HepG2 (cell line): Measurements from ENCODE around the gene MEX3D. TPM values are rescaled to one million over a fixed set of nuclear protein-coding genes. Genes with fewer than 3 reads are reported as not detected.

Source experiments
- ATAC-seq: fragments of 200-7000 bp; cut with Tn5 transposase; 3 replicates; pipeline ENCODE4 v1.9.1; 2020; ENCODE audit warnings: mild to moderate bottlenecking, moderate library complexity
- BruUV-seq: library from RNA; stranded (reverse); fragments of 400-500 nt; replicated peaks from 2 replicates; lab custom pipeline; 2021; lab: Mats Ljungman, UMichigan
- CTCF ChIA-PET: fragments of 300-600 bp; formaldehyde crosslinking; extraction: SDS; loops from one replicate; lab custom pipeline; 2021; ENCODE audit warnings: low total read pairs, inconsistent platforms, low intra/inter-chr PET ratio; lab: Yijun Ruan, JAX
- POLR2A ChIA-PET: fragments of 350-600 bp; sonication (Branson Sonifier 250); formaldehyde crosslinking; loops from one replicate; lab custom pipeline; 2020; ENCODE audit warnings: antibody characterized with exemption, inconsistent platforms; lab: Yijun Ruan, JAX
- DNase-seq: peaks from one replicate; pipeline ENCODE4 v3.0.0-alpha.2; 2015; ENCODE audit warnings: low spot score
- FAIRE-seq: peaks from 3 replicates; lab custom pipeline; 2011; peaks lifted over from hg19 to GRCh38; lab: Jason Lieb, UNC
- H2AFZ ChIP-seq: one replicate; pipeline ENCODE4 v1.6.1; 2011; ENCODE audit warnings: low read length, inconsistent platforms
- H3K27ac ChIP-seq: fragments of 300-600 bp; 3 replicates; pipeline ENCODE4 v1.8.0; 2011; ENCODE audit warnings: mixed run types, mild to moderate bottlenecking, mixed read lengths, low read length, inconsistent platforms; ENCODE audit not compliant: insufficient read depth; ENCODE audit errors: extremely low read length
- H3K27me3 ChIP-seq, 2 experiments: fragments of 200-600 bp in 1 of 2; 2 replicates in 1 of 2; 3 replicates in 1 of 2; pipeline versions ENCODE4 v1.6.0 to v1.8.0; 2011; ENCODE audit warnings: low read length in 2 of 2, mild to moderate bottlenecking in 2 of 2, moderate library complexity in 2 of 2, inconsistent platforms in 1 of 2; ENCODE audit not compliant: insufficient read depth in 2 of 2, control insufficient read depth in 1 of 2
- H3K36me3 ChIP-seq, 2 experiments: fragments of 200-600 bp in 1 of 2; replicated peaks in 1 of 2; 2 replicates in 1 of 2; 3 replicates in 1 of 2; pipeline versions ENCODE4 v1.5.1 to v1.8.0; 2011; ENCODE audit warnings: low read length in 2 of 2, inconsistent platforms in 1 of 2; ENCODE audit not compliant: insufficient read depth in 2 of 2, control insufficient read depth in 1 of 2
- H3K4me1 ChIP-seq: 2 replicates; pipeline ENCODE4 v1.5.1; 2012; ENCODE audit warnings: low read length, inconsistent platforms; ENCODE audit not compliant: insufficient read depth
- H3K4me2 ChIP-seq: 2 replicates; pipeline ENCODE4 v1.6.0; 2011; ENCODE audit warnings: low read depth, low read length, inconsistent platforms
- H3K4me3 ChIP-seq, 3 experiments: fragments of 200-600 bp in 1 of 3; sonication (generic), shearing (Covaris generic) in 1 of 3; replicated peaks in 1 of 3; 2 replicates each; pipeline ENCODE4 v1.5.1; 2011 to 2016; ENCODE audit warnings: low read length in 3 of 3, inconsistent platforms in 2 of 3, low read depth in 2 of 3, mild to moderate bottlenecking in 2 of 3, control low read depth in 1 of 3, mixed read lengths in 1 of 3; ENCODE audit not compliant: insufficient read depth in 1 of 3
- H3K79me2 ChIP-seq: one replicate; pipeline ENCODE4 v1.6.1; 2011; ENCODE audit warnings: low read length, inconsistent platforms; ENCODE audit not compliant: insufficient read depth
- H3K9ac ChIP-seq: 2 replicates; pipeline ENCODE4 v1.6.0; 2011; ENCODE audit warnings: mild to moderate bottlenecking, low read depth, low read length, inconsistent platforms; ENCODE audit not compliant: insufficient read depth
- H3K9me3 ChIP-seq: 2 replicates; pipeline ENCODE4 v1.5.1; 2012; ENCODE audit warnings: mild to moderate bottlenecking, low read length
- H4K20me1 ChIP-seq: 2 replicates; pipeline ENCODE4 v1.6.0; 2011; ENCODE audit warnings: inconsistent platforms, mild to moderate bottlenecking, low read length, moderate library complexity; ENCODE audit not compliant: insufficient read depth
- AHR ChIP-seq: IDR thresholded peaks from 2 replicates; pipeline ENCODE4 v1.6.1; 2018; ENCODE audit warnings: missing genetic modification reagents, missing compliant biosample characterization
- PCBP1 ChIP-seq: fragments of 200-400 bp; formaldehyde crosslinking; IDR thresholded peaks from 2 replicates; pipeline ENCODE4 v1.6.1; 2017; ENCODE audit warnings: mild to moderate bottlenecking, low read depth, low read length, borderline replicate concordance
- SRSF9 ChIP-seq: fragments of 200-400 bp; formaldehyde crosslinking; IDR thresholded peaks from 2 replicates; pipeline ENCODE4 v1.6.1; 2018; ENCODE audit warnings: borderline replicate concordance, mild to moderate bottlenecking, low read depth, low read length; ENCODE audit not compliant: insufficient read depth, poor library complexity, severe bottlenecking
- ZBTB3 ChIP-seq: sonication (generic); formaldehyde crosslinking; IDR thresholded peaks from 2 replicates; pipeline ENCODE4 v1.4.0; 2020; ENCODE audit warnings: low read depth, mild to moderate bottlenecking, moderate library complexity, missing genetic modification reagents, borderline replicate concordance
- ZKSCAN8 ChIP-seq: IDR thresholded peaks from 2 replicates; pipeline ENCODE4 v1.6.1; 2016; ENCODE audit warnings: borderline replicate concordance, missing genetic modification reagents, missing compliant biosample characterization
- WGBS: methylation state at CpG from one replicate; pipeline ENCODE4 v1.1.6; 2017; ENCODE audit warnings: low lambda C conversion rate; 5-methylcytosine and 5-hydroxymethylcytosine counted together
- in situ Hi-C: cut with HindIII; loops from 2 replicates; pipeline ENCODE4 v1.10.0; 2017; ENCODE audit warnings: low pct_unique_long_range_greater_than_20kb; ENCODE audit not compliant: extremely low pct_ligation_motif_present
- intact Hi-C: fragments of 100-400 bp; cut with micrococcal nuclease; formaldehyde crosslinking; loops from one replicate; pipeline ENCODE4 v1.10.0; 2022; ENCODE audit not compliant: unreplicated experiment
- polyA plus RNA-seq, 8 experiments: library from polyadenylated mRNA; depleted of rRNA in 3 of 8; stranded (reverse) in 7 of 8; unstranded in 1 of 8; fragments of >200 nt; fragmentation: Illumina TruSeq in 4 of 8; extraction: Trizol in 4 of 8; gene quantifications; 2 replicates each; pipeline versions ENCODE4 v1.2.1 to v1.2.3, GENCODE V29; 2011 to 2016; ENCODE audit warnings: low read depth in 4 of 8, missing spikeins in 1 of 8, mixed read lengths in 1 of 8; ENCODE audit not compliant: insufficient read depth in 1 of 8
- total RNA-seq, 5 experiments: library from RNA; depleted of rRNA; stranded (reverse); fragments of >200 nt; fragmentation: Illumina TruSeq; extraction: Trizol; gene quantifications; 2 replicates each; pipeline ENCODE4 v1.2.3, GENCODE V29; 2016; ENCODE audit warnings: low read depth in 1 of 5

MEX3D gene
- total and polyA plus RNA-seq, 2 of the 13 experiments (the other 11 are each of a cell fraction or from before 2014, with no cell fraction given): 3.6 to 17.1 TPM

GRCh38 chr19:1528596-1529429, 39.3 kb downstream of the MEX3D start:
- TF ChIP-seq ZBTB3 (CRISPR knock-in tag): no peak
- peak; percentile 56; the same call in 1 of the 2 replicates for TF ChIP-seq ZKSCAN8 (CRISPR knock-in tag)
- no TSS peak for BruUV-seq
- 36% methylated on average over 4 of the region's 23 CpGs for WGBS
- in situ Hi-C loops: no loop called here
- Histone ChIP-seq H3K27ac (no peak overlapping the region), H3K4me1 (no peaks in the 10 kb centered on the region), H3K9me3 (no peaks in the 10 kb centered on the region), H3K4me3 (no peak overlapping the region), H2AFZ (no peak overlapping the region), H4K20me1 (no peaks in the 10 kb centered on the region), H3K4me2 (no peak overlapping the region), H3K79me2 (no peaks in the 10 kb centered on the region), H3K27me3 (peaks cover 19 to 44% of the 10 kb centered on the region in 2 experiments), H3K9ac (no peak overlapping the region), H3K36me3 (no peaks in the 10 kb centered on the region)
- POLR2A ChIA-PET: no interaction called here
- no peak for FAIRE-seq
- DNase-seq: no peak
- intact Hi-C loops: no loop called here
- ATAC-seq: no peak; the same call in 2 of the 3 replicates
- CTCF ChIA-PET: no interaction called here

GRCh38 chr19:1527650-1528309, 40.3 kb downstream of the MEX3D start:
- Histone ChIP-seq H3K4me1 (peaks cover 8% of the 10 kb centered on the region), H3K4me3 (no peak overlapping the region), H3K27me3 (peaks cover 24 to 53% of the 10 kb centered on the region in 2 experiments), H3K27ac (no peak overlapping the region), H3K79me2 (no peaks in the 10 kb centered on the region), H3K4me2 (no peak overlapping the region), H4K20me1 (no peaks in the 10 kb centered on the region), H2AFZ (no peak overlapping the region), H3K36me3 (no peaks in the 10 kb centered on the region), H3K9ac (no peak overlapping the region), H3K9me3 (no peaks in the 10 kb centered on the region)
- ATAC-seq (peak; percentile 17; the same call in 2 of the 3 replicates), DNase-seq (no peak), FAIRE-seq (no peak)
- CTCF ChIA-PET: no interaction called here
- POLR2A ChIA-PET: no interaction called here
- TF ChIP-seq PCBP1 (0 out of 2 replicates have a peak, but pooled peaks have one; percentile 6), AHR (CRISPR knock-in tag) (no peak), SRSF9 (no peak)
- intact Hi-C loops: no loop called here
- in situ Hi-C loops: no loop called here
- no TSS peak for BruUV-seq
- 37% methylated on average over 11 of the region's 27 CpGs for WGBS
